ENCODE measurements around the gene ADCYAP1R1.

The ADCYAP1R1 gene

GRCh38 chr7:31051598-31052486 lies at the start of gene ADCYAP1R1:
ADCYAP1R1 (plus strand) TSS chr7:31052308; CDS start chr7:31063265, 10,957 bp downstream.
- no peak for DNase-seq

GRCh38 chr7:31003097-31003496 lies 49.0 kb upstream of the ADCYAP1R1 start:
- DNase-seq, result no peak

DNA sequence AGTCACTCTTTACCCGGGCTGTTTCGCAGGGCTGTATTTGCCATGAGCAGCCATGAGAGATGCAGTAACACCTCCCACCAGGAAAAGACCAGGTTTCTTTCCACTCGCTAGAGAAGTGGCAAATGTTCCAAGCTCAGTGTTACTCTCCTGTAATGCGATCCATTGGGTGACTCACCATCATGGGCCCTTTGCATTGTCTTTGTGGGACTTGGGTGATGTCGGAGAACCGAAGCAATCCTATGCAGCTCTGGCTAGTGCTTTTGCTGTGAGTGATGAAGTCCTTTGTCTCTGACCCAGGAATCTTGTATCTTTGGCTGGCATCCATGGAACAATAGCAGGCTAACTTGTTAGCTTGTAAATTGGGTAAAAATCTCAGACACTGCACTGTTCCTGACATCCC lies 48.4 kb upstream of the ADCYAP1R1 start:
- DNase-seq, result no peak

DNA sequence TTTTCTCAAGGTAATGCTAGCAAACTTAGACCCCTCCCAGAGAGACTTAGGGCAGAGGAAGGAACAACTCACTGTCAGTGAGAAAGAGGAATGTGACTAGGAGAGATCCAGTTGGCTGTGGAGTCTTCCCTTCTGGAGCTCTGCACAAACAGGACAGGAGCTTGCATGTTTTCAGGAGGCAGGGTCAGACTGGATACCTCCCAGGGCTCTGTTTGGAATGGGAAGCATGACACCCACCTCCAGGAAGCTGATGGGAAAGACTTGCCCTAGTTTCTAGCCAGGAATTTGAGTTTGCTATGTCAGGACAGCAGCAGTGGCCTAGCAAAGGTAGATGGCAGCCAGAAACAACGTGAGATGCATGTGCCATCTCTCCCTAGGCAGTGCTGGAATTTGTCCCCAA lies 47.7 kb upstream of the ADCYAP1R1 start:
- DNase-seq, result no peak

DNA sequence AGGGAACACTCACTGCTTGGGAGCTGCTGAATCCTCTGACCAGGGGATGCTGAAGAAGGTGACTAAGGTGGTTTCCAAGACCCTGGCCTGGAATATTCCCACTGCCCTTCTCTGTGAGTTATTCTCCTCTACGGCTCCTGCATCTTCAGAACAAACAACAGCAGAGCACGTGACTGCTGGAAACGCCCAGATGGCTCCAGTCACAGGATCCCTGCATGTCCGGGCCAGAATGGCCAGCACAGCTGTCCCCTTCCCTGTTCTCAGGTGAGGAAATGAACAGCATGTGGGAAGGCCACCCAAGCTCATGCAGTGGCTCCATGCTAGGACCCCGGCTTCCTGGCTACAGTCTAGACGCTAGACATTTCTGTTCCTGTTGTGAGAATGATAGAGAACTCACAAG lies 45.3 kb upstream of the ADCYAP1R1 start:
- no peak for DNase-seq

DNA sequence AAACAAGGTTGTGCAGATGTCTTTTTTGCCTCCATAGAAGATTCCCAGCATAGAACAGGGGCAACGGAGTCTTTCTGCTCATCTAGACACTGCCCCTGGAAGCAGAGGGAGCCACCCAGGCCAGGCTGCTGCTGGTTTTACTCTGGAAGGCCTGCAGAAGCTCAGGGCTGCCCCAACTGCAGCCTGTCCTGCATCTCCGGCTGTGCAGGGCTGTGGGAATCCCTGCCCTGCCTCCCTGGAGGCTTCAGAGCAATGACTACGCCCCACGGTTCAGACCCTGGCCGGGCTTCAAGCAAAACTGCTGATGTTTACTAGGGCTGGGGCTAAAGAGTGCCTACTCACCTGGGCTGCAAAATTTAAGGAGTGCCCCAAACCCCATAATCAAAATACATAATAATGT lies 44.5 kb upstream of the ADCYAP1R1 start:
- no peak for DNase-seq

- no peak for DNase-seq
Measured at GRCh38 chr7:31014826-31015225, 37.3 kb upstream of the ADCYAP1R1 start.

- DNase-seq, result no peak
Measured at GRCh38 chr7:31017032-31017675, 35.0 kb upstream of the ADCYAP1R1 start.

GRCh38 chr7:31017721-31018120 lies 34.4 kb upstream of the ADCYAP1R1 start:
- no peak for DNase-seq

- no peak for DNase-seq
Measured at GRCh38 chr7:31019509-31019908, 32.6 kb upstream of the ADCYAP1R1 start.

DNA sequence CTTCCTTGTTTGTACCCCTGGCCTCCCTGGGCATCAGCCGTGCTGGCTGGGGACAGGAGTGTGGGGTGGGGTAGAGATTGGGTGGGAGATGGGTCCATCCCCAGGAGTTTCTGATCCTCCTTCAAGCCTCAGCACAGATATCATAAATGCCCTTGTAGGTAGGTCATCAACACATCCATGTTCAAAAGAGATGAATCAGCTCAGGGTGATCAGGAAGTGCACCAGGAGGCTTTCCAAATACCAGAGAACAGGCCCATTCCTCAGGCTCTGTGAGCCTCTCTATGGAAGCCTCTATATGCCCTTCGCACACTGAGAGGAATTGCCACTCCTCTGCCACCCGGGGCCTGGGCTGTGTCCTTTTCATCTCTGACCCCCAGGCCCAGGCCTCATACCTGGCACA lies 31.9 kb upstream of the ADCYAP1R1 start:
- no peak for DNase-seq

DNA sequence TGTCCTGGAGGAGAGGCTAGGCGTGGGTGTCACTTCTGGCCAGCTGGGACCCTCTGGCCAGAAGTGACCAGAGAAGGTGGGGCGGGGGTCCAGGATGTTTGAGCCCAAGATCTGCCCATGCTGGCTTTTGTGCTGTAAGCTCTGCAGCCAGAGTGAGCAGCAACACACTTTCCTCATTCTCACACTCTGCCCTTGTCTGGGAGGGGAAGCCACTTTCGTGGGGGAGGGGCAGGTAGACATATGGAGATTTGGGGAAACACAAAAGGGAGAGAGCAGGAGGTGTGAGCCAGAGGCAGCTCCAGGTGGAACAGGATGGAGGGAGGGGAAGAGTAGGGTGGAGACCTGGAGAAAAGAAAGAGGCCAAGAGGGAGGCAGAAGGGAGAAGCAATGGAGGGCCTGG lies 31.5 kb upstream of the ADCYAP1R1 start:
- DNase-seq, result no peak

DNA sequence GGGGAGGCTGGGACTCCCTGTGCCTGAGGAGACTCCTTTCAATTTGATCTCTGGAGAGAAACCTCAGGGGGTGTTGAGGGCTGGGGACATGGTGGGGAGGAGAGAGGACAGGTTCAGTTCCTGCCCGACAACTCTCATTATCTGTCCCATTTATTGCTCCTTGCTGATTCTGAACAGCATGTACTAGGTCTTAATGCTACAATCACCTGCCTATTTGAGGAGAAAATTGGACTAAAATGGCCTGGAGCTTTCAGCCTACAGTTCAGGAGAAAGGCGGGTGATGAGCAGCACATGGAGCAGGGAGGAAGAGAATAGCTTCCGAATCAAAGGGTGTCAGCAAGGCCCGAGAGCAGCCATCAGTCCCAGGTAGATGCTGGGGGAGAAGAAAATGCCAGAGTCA lies 30.0 kb upstream of the ADCYAP1R1 start:
- no peak for DNase-seq

DNA sequence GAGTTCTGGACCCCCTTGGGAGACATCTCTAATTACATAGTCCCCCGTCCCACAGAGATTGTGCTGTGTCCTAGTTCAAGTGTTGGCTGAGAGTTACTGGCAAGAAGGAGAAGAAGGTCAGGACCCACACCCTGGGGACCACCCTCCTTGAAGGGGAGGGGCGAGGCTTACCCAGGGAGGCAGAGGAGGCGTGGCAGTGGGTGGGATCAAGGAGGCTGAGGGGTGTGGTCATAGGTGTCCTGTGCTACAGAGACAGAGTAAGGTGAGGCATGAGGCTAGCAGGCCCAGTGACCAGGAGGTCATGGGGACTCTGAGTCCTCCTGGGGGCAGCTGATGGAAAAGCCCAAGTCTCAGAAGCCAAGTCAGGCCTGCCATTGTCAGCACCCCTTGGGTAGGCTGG lies 29.4 kb upstream of the ADCYAP1R1 start:
- DNase-seq, result no peak

DNA sequence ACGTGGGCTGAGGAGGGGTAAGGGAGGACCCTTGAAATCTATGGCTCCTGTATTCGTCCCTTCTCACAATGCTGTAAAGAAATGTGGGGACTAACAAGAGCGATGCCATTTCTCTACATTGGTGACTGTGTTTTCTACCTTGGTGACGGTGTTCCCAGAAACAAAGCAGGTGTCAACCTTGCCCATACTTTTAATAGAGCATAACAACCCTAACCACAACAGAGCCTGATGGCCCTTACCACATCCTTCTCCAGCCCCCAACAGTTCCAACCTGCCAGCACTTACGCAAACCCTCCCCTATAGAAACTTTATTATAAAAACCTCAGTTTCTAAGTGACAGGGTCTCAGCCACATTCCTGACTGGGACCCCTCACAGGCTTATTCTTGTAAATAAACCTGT lies 28.2 kb upstream of the ADCYAP1R1 start:
- no peak for DNase-seq

- DNase-seq, result no peak
Measured at GRCh38 chr7:31027161-31027965, 24.7 kb upstream of the ADCYAP1R1 start.

- no peak for DNase-seq
Measured at GRCh38 chr7:31028006-31028405, 24.1 kb upstream of the ADCYAP1R1 start.

- no peak for DNase-seq
Measured at GRCh38 chr7:31028417-31028992, 23.6 kb upstream of the ADCYAP1R1 start.

- DNase-seq, result no peak
Measured at GRCh38 chr7:31029251-31030042, 22.7 kb upstream of the ADCYAP1R1 start.

DNA sequence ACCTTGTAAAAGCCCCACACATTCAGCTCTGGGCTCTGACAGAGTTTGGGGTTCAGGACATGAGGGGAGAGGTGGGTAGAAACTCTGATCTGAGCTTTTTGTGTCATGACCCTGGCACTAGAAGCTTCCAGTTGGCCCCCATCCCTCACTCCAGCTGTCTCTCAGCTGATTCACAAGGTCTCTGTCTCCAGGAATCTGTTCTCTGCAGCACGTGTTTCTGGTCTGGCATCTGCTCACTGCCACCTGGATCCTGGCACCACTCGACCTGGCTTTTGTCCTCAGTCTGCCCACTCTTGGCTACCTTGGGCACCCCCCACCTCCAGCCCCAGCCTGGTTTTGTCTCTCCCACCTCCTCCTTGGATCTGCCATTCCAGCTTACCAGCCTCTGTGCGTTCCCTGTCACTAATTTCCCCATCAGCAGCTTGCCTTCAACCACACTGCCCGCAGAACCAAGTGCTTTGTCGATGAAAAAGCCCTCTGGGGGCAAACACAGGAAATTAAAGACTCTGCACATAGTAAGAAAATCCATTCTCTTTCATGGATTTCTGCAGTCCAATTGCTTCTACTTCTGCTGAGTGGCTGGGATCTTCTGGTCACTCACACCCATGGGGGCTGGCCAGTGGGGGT lies 18.3 kb upstream of the ADCYAP1R1 start:
- DNase-seq, result no peak

DNA sequence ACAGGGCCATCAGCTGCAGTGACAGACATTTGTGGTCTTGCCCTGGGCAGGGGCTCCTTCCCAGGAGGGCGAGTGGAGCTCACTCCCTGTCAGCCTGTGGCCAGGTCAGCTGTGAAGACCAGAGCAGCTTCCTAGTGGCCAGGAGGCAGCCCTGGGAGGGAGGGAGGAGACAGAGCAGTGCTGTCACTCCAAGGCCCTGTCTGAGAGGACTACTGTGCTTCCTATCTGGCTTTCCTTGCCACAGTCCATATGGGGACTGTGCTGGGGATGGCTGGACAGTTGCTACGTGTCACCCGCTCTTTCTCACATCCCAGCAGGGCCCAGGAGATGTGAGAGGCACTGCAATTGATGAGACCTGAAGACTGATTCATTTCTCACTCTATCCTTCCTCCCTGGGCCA lies 15.2 kb upstream of the ADCYAP1R1 start:
- no peak for DNase-seq

DNA sequence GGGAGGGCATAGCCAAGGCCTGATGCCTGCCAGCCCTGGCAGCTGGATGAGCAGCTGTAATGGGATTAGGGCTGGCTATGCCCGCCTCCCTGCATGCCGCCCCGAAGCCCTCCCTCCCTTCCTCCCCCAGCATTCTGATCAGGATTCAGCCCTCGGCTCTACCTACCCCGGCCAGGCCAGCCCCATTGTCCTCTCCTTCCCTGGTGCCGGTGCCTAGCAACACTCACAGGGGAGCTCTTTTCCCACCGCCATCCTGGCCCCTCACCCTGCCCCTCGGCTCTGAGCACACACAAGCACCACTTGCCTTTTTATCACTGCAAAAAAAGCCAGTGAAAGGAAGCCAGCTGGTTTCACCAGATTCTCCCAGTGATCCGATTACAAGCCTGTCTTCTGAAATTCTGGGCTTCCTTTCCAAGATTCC lies 9.0 kb upstream of the ADCYAP1R1 start:
- no peak for DNase-seq

Measured in CD4-positive, alpha-beta T cell treated with Interleukin-15 for 1 hour (primary cell).